Left ventricle myocardium inferior (tissue), 1 donor: Measurements from ENCODE around the gene SEC24D. TPM values are rescaled to one million over a fixed set of nuclear protein-coding genes. Genes with fewer than 3 reads are reported as not detected.
A peak's percentile ranks its signal among the peaks of the same experiment; 100 is the strongest.

Experiments used
- DNase-seq: peaks from one replicate; pipeline ENCODE4 v3.0.0-alpha.2; 2020
- H3K27ac ChIP-seq: fragments of 200-600 bp; replicated peaks from 2 replicates; pipeline ENCODE4 v1.8.0; 2021
- H3K27me3 ChIP-seq: fragments of 200-600 bp; 2 replicates; pipeline ENCODE4 v1.8.0; 2021; ENCODE audit warnings: low read depth
- H3K36me3 ChIP-seq: fragments of 200-600 bp; 2 replicates; pipeline ENCODE4 v1.8.0; 2021
- H3K4me1 ChIP-seq: fragments of 200-600 bp; 2 replicates; pipeline ENCODE4 v1.8.0; 2021
- H3K4me3 ChIP-seq: fragments of 200-600 bp; 2 replicates; pipeline ENCODE4 v1.8.0; 2021; ENCODE audit warnings: mild to moderate bottlenecking, moderate library complexity
- H3K9me3 ChIP-seq: fragments of 200-600 bp; replicated peaks from 2 replicates; pipeline ENCODE4 v1.8.0; 2021
- intact Hi-C: fragments of 100-400 bp; cut with micrococcal nuclease; formaldehyde crosslinking; loops from one replicate; pipeline ENCODE4 v1.11.0; 2022
- total RNA-seq: library from RNA; stranded (reverse); fragmentation: NEBNext Ultra II Directional; extraction: Animal tissue kit (Norgen Biotek cat#: 25700); gene quantifications from one replicate; pipeline ENCODE4 v1.2.1, GENCODE V29; 2021
- TF ChIP-seq, protein P1 (sequence below): fragments of 200-600 bp; IDR thresholded peaks from 2 replicates; pipeline ENCODE4 v1.8.0; 2021; ENCODE audit warnings: antibody characterized with exemption, mild to moderate bottlenecking, borderline replicate concordance
- donor health status: DM: no; HTN: yes; CAD: no; lungs with severe emphysema.

Gene SEC24D
- total RNA-seq, 1 donor from 2014 or later: 10.5 TPM

DNA sequence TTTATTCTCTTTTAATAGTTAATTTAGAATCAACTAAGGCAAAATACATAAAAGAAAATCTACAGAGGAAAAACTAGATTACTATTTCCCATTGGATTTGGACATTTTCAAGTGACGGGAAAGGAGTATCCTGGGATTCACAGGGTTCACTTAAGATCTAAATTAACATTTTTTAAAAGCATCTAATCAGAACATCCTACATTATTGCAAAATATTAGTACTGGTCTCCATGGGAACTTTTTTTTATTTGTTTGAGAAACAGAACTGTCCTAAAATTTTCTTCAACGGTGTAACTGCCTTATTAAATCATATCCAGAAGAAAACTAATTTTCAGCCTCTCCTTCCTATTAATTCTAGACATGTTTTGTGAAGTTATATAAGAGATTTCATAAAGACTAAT is 81.0 kb downstream of the SEC24D start:
- Histone ChIP-seq H3K27ac (peak overlapping the region; percentile 89), H3K4me1 (peaks cover 100% of the 10 kb centered on the region), H3K9me3 (no peaks in the 10 kb centered on the region), H3K36me3 (peaks cover 32% of the 10 kb centered on the region), H3K4me3 (no peak overlapping the region), H3K27me3 (no peaks in the 10 kb centered on the region)
- TF ChIP-seq, protein P1, sequence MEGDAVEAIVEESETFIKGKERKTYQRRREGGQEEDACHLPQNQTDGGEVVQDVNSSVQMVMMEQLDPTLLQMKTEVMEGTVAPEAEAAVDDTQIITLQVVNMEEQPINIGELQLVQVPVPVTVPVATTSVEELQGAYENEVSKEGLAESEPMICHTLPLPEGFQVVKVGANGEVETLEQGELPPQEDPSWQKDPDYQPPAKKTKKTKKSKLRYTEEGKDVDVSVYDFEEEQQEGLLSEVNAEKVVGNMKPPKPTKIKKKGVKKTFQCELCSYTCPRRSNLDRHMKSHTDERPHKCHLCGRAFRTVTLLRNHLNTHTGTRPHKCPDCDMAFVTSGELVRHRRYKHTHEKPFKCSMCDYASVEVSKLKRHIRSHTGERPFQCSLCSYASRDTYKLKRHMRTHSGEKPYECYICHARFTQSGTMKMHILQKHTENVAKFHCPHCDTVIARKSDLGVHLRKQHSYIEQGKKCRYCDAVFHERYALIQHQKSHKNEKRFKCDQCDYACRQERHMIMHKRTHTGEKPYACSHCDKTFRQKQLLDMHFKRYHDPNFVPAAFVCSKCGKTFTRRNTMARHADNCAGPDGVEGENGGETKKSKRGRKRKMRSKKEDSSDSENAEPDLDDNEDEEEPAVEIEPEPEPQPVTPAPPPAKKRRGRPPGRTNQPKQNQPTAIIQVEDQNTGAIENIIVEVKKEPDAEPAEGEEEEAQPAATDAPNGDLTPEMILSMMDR: no peak
- intact Hi-C loops: no loop called here
- no peak for DNase-seq

DNA sequence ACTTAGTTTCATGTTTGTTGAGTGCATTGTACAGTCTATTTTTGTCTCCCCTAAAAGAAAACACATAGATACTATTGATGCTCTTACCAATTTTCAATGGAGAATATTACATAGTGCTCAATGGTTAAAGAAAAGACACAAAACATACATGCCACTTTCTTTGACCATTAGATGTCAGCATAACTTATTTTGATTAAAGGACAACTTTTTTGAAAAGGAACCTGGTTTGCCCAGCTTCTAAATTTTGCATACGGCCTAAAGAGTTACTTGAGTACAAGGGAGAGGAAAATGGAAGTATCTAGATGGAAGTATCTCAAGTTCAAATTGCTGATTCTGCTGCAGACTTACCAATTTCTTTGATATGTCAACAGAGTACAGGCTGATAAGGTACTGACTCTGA is 82.2 kb downstream of the SEC24D start:
- Histone ChIP-seq H3K27me3 (no peaks in the 10 kb centered on the region), H3K9me3 (no peaks in the 10 kb centered on the region), H3K4me1 (peaks cover 100% of the 10 kb centered on the region), H3K36me3 (peaks cover 32% of the 10 kb centered on the region), H3K27ac (peak overlapping the region; percentile 89), H3K4me3 (no peak overlapping the region)
- no peak for DNase-seq
- intact Hi-C loops: no loop called here
- TF ChIP-seq, protein P1: no peak

DNA sequence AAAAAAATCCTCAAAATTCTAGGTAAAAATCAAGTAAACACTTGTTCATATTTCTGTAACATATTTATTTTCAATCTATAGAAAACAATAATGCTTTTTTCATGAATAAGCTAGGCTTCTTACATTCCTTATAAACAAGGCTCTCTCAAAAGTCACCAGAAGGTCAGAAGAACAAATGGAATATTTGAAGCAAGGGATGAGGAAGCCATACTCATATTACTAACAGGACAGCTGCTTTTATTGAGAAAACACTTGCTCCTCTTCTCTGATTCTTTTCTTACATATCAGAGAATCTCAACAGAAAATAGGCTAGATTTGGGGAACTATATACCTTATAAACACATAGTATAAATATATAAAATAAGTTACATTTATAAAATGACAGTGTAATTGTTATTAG is 82.8 kb downstream of the SEC24D start:
- Histone ChIP-seq H3K36me3 (peaks cover 32% of the 10 kb centered on the region), H3K4me1 (peaks cover 96% of the 10 kb centered on the region), H3K27me3 (no peaks in the 10 kb centered on the region), H3K27ac (peak overlapping the region; percentile 89), H3K9me3 (no peaks in the 10 kb centered on the region), H3K4me3 (no peak overlapping the region)
- DNase-seq: no peak
- TF ChIP-seq, protein P1: no peak
- intact Hi-C loops: no loop called here

DNA sequence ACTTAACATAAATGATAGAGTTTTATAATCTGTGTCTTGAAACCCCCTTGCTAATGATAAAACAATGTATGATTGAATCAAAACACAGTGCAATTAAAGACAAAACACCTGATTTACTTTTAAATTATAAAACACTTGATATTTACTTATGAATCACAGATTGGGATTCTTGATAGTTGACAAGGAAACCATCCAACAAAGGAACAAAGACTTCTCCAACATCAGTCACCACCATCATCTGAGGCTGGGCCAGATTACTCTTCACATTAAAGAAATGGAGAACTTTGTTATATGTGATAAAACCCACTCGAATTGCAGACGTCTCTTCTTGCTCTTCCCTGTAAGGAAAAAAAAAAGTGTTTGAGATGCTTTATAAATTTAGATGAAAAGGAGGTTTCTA is 83.4 kb downstream of the SEC24D start:
- H3K4me3 ChIP-seq: no peak overlapping the region
- TF ChIP-seq, protein P1: no peak
- DNase-seq: no peak
- no peaks in the 10 kb centered on the region for H3K9me3 ChIP-seq
- peaks cover 32% of the 10 kb centered on the region for H3K36me3 ChIP-seq
- no peaks in the 10 kb centered on the region for H3K27me3 ChIP-seq
- peaks cover 92% of the 10 kb centered on the region for H3K4me1 ChIP-seq
- peak overlapping the region; percentile 89 for H3K27ac ChIP-seq
- intact Hi-C loops: no loop called here

DNA sequence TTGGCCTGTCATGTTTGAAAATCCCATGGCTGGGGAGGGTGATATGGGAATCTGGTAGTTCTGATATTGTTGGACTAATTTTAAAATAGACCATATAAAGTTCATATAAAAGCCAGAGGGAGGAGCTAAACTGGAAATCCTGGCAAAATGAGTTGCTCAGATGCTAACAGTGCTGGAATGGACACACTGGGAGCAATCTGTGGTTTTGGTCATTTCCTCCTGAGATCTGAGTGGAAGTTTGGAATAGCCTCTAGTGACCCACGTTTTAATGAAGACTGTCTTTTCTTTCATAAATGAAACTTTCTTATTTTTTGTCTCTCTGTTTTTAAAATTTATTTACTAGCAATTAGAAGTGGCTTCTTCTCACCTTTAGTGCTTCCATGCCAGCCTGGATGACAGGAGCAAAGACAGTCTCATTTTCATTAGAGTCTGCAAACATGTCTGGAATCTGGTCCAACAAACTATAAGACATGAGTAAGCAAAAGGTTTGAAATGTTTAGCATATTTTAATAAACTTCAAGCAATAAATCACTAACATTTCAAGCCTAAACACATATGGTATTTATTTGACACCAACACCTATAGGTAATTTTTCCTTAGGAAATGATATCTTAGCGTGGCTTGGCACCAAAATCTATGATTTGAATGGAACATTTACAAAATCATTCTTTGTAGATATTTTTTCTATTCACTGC is 84.2 kb downstream of the SEC24D start:
- Histone ChIP-seq H3K4me1 (peaks cover 92% of the 10 kb centered on the region), H3K9me3 (no peaks in the 10 kb centered on the region), H3K36me3 (peaks cover 27% of the 10 kb centered on the region), H3K4me3 (no peak overlapping the region), H3K27me3 (no peaks in the 10 kb centered on the region), H3K27ac (peak overlapping the region; percentile 89)
- no peak for DNase-seq
- intact Hi-C loops: no loop called here
- TF ChIP-seq, protein P1: no peak
